HG02981 (cell line): ENCODE measurements around the gene GRK2.

ENCODE experiments used
- ATAC-seq: cut with Tn5 transposase; IDR thresholded peaks from one replicate; pipeline ENCODE4 v1.9.1; 2021; ENCODE audit warnings: mild to moderate bottlenecking, moderate library complexity; ENCODE audit not compliant: unreplicated experiment

The GRK2 gene

DNA sequence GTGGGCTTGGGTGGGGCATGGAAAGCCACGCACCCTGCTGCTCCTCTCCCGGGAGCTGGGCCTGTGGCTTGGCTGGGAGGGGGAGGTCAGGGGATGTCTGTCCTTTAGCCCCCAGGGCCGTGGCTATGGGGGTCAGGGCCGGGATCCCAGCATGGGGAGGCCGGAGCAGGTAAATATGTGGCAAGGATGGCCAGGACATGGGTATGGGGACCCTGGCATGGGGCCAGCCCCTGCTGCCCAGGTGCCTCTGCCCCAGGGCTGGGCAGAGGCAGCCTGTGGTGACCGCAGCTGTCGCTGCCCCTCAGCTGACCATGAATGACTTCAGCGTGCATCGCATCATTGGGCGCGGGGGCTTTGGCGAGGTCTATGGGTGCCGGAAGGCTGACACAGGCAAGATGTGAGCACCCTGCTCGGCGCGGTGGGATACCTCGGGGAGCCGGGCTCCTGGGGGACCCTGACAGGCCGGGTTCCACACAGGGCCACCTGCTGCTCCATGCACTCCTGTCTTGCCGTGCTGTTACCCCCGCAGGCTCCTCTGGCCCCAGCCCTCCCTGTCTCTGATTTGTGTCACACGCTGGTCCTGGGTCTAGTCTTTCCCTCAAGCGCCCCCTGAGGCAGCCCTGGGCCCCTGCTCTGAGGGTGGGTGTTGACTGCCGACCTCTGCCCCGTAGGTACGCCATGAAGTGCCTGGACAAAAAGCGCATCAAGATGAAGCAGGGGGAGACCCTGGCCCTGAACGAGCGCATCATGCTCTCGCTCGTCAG, 14.7 kb downstream of the GRK2 start:
- ATAC-seq = no peak

DNA sequence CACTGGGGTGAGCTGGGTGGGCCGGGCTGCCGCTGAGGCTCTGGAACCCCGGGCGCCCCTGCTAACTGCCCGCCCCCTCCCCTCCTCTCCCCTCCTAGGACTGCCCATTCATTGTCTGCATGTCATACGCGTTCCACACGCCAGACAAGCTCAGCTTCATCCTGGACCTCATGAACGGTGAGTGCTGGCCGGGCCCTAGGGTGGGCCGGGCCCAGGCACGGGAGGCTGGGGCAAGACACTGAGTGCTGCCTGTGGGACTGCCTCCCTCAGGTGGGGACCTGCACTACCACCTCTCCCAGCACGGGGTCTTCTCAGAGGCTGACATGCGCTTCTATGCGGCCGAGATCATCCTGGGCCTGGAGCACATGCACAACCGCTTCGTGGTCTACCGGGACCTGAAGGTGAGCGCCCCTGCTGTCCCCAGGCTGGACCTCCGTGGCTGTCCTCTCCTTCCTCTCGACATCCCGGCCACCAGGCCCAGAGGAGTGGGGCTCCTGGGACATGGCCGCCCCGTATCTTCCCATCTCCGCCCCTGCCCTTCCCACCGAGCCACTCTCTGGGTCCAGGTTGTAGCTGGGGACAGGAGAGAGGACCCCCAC, 15.4 kb downstream of the GRK2 start:
- no peak for ATAC-seq

DNA sequence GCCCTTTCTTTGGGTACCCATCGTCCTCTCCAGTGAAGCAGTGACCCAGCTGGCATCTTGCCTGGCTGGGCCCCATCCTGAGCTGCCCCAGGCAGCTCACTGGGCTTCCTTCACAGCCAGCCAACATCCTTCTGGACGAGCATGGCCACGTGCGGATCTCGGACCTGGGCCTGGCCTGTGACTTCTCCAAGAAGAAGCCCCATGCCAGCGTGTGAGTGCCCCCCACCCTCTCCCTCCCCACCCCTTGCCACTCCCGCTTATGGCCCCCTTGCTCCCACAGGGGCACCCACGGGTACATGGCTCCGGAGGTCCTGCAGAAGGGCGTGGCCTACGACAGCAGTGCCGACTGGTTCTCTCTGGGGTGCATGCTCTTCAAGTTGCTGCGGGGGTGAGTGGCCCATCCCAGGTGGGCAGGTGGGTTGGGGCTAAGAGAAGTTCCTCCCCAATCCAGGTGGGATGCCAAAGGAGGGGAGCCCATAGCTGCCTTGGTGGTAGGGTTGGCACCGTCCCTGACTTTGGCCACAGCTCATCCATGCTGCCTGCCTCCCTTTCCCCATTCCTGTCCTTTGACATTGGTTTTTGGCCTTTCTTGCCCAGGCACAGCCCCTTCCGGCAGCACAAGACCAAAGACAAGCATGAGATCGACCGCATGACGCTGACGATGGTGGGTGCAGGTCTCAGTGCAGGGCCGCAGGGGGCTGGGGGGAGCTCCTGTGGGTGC, 16.0 kb downstream of the GRK2 start:
- no peak for ATAC-seq

DNA sequence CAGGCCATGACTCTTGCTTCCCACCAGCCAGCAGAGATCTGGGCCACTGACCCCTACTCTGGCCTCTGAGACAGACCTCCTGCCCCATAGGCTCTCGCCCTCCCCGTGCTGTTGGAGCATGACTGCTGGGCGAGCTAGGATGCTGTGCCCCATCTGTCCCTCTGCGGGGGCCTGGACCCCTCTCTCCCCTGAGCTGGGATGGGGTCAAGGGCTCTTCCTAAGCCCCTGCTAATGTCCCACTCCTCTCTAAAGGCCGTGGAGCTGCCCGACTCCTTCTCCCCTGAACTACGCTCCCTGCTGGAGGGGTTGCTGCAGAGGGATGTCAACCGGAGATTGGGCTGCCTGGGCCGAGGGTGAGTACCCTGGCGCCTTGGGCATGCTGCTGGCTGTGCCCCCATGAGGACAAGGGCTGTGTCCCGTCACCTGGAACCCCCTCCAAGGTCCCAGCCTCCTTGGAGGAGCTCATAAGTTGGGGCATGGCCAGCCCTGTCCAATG, 16.7 kb downstream of the GRK2 start:
- ATAC-seq = no peak

DNA sequence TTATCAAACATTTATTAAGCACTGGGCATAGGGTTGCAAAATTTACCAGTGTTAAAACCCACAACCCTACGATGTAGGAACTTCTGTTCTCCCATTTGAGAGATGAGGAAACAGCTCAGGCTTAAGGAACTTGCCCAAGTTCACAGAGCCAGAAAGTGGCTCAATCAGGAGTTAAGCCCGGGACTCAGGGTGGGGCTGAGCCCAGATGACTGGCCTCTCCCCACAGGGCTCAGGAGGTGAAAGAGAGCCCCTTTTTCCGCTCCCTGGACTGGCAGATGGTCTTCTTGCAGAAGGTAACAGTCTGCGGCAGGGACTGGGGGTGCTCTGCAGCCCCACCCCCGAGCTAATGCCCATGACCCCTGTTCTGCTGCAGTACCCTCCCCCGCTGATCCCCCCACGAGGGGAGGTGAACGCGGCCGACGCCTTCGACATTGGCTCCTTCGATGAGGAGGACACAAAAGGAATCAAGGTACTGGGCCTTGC, 17.2 kb downstream of the GRK2 start:
- ATAC-seq = no peak

DNA sequence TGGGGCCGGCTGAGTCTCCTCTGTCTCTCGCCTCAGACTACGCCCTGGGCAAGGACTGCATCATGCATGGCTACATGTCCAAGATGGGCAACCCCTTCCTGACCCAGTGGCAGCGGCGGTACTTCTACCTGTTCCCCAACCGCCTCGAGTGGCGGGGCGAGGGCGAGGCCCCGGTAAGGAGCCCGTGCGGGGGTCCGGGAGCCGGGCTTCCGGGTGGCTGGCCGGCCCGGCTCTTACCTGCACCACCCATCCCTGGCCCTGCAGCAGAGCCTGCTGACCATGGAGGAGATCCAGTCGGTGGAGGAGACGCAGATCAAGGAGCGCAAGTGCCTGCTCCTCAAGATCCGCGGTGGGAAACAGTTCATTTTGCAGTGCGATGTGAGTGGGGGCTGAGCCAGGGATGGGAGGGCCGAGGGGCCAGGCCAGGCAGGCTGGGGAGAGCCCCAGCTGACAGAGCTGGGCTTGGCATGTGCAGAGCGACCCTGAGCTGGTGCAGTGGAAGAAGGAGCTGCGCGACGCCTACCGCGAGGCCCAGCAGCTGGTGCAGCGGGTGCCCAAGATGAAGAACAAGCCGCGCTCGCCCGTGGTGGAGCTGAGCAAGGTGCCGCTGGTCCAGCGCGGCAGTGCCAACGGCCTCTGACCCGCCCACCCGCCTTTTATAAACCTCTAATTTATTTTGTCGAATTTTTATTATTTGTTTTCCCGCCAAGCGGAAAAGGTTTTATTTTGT, 18.7 kb downstream of the GRK2 start:
- ATAC-seq = no peak

DNA sequence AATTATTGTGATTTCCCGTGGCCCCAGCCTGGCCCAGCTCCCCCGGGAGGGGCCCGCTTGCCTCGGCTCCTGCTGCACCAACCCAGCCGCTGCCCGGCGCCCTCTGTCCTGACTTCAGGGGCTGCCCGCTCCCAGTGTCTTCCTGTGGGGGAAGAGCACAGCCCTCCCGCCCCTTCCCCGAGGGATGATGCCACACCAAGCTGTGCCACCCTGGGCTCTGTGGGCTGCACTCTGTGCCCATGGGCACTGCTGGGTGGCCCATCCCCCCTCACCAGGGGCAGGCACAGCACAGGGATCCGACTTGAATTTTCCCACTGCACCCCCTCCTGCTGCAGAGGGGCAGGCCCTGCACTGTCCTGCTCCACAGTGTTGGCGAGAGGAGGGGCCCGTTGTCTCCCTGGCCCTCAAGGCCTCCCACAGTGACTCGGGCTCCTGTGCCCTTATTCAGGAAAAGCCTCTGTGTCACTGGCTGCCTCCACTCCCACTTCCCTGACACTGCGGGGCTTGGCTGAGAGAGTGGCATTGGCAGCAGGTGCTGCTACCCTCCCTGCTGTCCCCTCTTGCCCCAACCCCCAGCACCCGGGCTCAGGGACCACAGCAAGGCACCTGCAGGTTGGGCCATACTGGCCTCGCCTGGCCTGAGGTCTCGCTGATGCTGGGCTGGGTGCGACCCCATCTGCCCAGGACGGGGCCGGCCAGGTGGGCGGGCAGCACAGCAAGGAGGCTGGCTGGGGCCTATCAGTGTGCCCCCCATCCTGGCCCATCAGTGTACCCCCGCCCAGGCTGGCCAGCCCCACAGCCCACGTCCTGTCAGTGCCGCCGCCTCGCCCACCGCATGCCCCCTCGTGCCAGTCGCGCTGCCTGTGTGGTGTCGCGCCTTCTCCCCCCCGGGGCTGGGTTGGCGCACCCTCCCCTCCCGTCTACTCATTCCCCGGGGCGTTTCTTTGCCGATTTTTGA, 19.5 kb downstream of the GRK2 start:
- ATAC-seq = no peak

DNA sequence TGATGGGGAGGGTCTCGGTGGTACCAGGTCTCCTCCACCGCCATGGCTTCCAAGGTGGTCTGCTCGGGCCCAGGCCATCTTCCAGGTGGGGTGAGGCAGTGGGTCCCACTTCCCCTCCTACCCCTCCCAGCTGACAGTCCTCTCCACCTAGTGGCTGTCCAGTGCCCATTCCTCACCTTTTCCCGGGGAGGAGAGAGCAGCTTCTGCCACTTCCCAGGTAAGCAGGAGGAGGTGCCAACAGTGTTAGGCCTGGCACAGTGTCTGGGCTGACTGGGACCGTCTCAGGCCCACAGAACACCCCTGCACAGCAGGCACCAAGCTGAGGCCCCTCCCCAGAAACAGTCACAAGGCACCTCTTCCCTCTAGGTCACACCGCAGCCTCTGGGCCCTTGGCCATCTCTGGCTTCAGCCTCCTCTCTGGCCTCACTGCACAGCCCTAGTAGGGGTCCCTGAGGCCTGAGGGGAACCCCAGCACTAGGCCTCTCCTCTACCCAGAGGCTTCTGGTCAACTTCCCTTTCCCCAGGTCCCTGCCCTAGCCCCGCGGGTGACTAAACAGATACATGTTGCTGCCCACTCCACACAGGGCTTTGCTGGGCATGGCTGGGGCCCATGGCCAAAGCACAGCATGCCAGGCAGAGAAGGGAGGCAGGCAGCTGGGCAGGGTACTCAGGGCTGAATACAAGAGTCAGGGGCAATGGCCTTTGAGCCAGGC, 20.5 kb downstream of the GRK2 start:
- ATAC-seq = no peak

DNA sequence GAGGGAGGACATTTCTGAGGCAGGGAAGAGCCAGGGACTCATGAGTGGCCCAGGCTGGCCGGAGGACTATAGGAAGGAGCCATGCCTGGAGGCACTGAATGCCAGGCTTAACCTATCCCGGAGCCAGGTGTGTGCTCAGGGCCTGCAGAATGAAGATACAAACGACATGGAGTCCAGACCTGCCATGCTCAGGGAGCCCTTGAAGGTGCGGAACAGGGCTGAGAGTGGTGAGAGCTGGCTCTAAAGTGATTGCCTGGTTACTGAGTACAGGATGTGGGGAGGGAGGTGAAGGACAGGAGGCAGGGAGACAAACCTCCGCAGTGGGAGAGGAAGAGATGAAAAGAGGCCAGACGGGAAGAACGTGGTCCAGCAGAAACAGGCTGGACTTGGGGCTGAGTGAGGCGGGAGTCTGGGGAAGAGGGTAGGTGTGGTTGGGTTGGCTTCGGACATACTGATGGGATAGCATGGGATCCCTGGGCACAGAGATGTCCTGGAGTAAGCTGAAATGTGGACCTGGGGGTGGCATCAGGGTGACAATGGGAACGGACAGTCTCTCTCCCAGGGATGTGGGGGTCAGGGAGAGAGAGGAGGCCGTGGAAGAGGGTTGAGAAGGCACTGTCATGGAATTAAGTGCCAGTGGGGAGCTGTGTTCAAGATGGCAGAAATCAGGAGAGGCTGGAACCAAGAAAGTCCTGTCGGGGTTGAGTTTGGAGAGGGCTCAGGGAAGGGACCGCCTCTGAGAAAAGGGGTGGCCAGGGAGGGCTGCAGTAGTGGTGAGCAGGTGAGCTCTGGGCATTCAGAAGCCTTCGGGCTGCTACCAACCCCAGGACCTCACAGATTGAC, 21.3 kb downstream of the GRK2 start:
- no peak for ATAC-seq

DNA sequence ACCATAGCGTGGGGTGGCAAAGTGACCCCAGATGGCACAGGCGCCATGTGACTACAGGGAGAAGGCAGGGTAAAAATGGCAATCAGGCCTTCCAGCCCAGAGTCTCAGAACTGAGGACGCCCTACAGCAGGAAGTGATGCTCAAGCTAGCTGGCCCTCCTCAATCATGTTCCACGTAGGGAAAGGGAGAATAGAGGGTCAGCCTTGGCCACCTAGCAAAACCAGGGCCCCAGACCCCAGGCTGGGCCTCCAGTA, 21.9 kb downstream of the GRK2 start:
- ATAC-seq = no peak

DNA sequence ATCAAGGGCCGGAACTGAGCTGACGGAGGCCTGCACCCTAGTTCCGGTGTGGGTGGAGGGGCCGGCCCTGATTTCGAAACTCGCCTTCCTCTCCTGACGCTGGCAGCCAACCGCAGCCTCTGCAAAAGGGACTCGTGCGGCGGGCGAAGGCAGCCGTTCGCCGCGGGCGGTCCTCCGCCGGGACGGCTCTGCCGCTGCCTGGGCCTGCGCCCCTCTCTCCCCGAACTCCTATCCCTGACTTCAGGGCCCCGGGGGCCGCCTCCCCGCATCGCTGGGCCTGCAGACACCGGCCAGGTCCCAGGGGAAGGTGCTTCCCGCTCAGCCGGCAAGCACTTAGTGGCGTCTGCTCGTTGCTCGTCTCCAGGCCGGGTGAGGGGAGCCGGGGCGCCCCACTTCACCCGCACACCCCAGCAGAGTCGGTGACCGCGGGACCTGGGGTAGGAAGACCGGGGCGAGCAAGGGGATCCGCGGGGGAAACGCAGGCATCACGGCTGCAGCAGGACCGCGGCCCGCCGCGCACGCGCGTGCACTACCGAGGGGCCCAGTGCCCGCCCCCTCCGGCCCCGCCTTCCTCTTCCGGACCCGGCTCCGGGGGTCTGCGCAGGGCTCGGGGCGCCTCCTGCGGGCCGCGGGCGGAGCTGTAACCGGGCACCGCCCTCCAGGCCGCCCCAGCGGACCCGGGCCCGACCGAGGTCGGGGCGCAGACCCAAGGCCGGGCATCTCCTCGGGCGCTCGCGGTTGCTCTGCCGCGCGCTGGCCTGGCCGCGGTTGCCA, 22.4 kb downstream of the GRK2 start:
- ATAC-seq = peak; percentile 58

DNA sequence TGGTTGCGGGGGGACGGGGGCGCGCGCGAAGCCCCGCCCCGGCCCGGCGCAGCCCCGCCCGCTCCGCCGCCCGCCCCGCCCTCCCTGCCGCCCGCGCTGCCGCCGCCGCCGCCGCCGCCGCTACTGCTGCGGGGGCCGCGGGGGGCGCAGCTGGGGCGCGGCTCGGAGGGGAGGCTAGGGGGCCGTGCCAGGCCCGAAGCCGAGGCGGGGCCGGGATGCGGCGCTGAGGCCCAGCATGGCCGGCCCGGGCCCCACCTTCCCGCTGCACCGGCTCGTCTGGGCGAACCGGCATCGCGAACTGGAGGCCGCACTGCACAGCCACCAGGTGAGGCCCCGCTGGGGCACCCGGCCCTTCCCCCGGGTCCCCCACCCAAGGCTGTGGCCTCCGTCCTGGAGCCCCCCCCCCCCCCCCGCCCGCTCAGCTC, 23.0 kb downstream of the GRK2 start, which contains the start of gene ANKRD13D:
ANKRD13D (plus strand) TSS at position 78 of the 425 bp plus-strand sequence; CDS start at position 236, 158 bp downstream.
- peak; percentile 41 for ATAC-seq

DNA sequence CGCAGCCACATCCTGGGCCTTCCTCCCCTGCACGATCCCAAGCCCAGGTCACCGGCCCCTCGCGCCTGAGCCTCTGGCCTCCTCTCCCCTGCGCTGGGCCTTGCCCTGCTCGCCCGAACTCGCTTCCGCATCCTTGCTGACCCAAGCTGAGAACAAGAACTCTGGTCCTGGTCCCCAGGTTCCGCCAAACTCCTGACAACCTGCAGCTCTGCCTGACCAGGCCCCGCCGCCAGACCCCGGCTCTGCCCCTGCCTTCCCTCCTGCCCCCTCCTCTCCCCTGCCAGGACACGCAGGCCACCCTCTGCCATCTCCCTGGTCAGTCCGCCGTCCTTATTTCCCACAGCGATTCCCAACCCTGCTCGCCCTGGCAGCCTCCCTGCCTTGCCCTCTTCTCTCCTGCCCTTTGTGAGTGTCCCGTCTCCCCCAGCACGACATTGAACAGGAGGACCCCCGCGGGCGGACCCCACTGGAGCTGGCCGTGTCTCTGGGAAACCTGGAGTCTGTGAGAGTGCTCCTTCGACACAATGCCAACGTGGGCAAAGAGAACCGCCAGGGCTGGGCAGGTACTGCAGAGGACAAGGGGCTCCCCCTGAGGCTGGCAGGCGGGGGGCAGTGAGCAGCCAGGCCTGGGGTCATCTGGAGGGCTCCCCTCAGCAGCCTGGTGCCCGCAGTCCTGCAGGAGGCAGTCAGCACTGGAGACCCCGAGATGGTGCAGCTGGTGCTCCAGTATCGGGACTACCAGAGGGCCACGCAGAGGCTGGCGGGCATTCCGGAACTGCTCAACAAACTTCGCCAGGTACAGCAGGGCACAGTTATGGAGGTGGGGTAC, 23.6 kb downstream of the GRK2 start:
- no peak for ATAC-seq

DNA sequence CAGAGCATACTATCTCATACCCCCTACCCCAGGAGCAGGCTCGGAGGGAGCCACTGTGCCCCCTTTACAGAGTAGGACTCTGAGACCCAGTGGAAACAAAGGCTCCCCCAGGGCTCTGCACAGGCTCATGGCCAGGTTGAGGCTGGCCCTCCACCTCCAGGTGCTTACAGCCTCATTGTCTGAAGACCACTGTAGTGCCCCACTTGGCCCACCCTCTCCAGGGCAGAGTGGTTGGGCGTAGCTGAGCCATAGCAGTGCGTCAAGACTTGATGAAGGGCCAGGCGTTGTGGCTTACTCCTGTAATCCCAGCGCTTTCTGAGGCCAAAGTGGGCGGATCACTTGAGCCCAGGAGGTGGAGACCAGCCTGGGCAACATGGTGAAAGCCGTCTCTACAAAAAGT, 24.5 kb downstream of the GRK2 start:
- no peak for ATAC-seq

DNA sequence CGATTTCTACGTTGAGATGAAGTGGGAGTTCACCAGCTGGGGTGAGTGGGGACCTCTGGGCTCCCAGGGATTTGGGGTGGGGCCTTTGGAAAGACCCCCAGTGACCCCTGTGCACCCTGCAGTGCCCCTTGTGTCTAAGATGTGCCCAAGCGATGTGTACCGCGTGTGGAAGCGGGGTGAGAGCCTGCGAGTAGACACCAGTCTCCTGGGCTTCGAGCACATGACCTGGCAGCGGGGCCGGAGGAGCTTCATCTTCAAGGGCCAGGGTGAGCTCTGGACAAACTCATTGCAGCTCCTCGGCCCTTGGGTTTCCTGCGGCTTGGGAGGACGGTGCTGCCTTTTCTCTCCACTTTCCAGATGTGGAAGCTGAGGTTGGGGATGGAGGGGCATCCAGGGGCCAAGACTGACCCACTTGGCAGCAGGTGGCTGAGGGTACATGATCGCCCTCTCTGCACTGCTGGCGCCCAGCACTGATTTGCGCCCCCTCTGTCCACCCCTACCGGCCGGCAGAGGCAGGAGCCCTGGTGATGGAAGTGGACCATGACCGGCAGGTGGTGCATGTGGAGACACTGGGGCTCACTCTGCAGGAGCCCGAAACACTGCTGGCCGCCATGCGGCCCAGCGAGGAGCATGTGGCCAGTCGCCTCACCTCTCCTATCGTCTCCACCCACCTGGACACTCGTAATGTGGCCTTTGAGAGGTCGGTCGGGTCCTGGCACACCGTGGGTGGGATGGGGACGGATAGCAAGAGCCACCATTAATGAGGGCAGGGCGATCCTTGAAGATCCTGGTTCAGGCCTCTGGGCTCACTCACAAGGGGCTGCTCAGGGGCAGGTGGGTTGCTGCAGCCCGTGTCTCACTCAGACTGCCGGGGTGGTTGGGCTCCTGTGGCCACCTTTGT, 25.5 kb downstream of the GRK2 start:
- no peak for ATAC-seq

DNA sequence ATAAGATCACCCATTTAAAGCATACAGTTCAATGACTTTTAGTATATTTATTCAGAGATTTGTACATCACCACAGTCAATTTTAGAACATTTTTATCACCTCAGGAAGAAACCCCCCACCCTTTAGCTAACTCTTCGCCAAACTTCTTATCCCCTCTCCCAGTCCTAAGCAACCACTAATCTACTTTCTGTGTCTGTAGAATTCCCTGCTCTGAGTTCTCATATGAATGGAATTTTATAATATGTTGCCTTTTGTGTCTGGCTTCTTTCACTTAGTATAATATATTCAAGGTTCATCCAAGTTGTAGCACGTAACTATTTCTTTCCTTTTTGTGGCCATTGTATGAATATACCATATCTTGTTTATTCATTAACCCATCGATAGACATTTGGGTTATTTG, 26.4 kb downstream of the GRK2 start:
- no peak for ATAC-seq
